ENCODE measurements around the gene LONP1.

LONP1 gene

DNA sequence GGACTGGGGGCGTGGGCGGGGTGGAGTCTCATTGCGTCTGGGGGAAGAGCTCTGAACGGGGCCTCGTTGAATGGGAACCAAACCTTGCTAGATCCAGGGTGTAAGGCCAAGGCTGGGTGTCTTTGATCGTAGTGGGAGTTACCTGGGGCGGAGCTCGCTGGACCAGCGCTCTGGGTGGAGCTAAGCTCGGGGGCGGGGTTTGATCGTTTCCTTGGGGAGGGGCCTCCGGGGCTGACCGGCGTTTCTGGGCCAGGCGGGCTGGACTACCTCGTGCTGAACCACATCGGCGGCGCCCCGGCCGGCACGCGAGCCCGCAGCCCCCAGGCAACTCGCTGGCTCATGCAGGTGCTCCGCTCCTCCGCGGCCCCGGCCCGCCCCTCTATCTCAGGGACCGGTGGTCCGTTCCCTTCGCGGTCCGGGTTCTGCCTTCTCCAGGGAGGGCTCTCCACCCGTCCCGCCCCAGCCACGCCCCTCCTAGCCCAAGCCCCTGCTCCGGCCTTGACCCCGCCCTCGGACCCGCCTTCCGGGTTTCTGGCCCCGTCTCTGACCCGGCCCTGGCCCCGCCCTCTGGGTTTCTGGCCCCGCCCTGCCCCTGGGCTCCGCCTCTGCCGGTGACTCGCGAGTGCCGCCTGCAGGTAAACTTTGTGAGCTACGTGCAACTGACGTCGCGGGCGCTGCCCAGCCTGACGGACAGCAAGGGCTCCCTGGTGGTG is 33.1 kb downstream of the LONP1 start:
- DNase-seq (ENCODE audit: low spot score) = peak; percentile 100
- in situ Hi-C loops (cut with MboI; ENCODE audit: low pct_unique_long_range_greater_than_20kb, low sequenced_read_pairs, unreplicated experiment) = no loop called here
- TF ChIP-seq, protein P1, sequence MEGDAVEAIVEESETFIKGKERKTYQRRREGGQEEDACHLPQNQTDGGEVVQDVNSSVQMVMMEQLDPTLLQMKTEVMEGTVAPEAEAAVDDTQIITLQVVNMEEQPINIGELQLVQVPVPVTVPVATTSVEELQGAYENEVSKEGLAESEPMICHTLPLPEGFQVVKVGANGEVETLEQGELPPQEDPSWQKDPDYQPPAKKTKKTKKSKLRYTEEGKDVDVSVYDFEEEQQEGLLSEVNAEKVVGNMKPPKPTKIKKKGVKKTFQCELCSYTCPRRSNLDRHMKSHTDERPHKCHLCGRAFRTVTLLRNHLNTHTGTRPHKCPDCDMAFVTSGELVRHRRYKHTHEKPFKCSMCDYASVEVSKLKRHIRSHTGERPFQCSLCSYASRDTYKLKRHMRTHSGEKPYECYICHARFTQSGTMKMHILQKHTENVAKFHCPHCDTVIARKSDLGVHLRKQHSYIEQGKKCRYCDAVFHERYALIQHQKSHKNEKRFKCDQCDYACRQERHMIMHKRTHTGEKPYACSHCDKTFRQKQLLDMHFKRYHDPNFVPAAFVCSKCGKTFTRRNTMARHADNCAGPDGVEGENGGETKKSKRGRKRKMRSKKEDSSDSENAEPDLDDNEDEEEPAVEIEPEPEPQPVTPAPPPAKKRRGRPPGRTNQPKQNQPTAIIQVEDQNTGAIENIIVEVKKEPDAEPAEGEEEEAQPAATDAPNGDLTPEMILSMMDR (IDR thresholded peaks at IDR 0.05; ENCODE audit: extremely low read depth, insufficient read depth, missing control alignments) = peak; percentile 89

DNA sequence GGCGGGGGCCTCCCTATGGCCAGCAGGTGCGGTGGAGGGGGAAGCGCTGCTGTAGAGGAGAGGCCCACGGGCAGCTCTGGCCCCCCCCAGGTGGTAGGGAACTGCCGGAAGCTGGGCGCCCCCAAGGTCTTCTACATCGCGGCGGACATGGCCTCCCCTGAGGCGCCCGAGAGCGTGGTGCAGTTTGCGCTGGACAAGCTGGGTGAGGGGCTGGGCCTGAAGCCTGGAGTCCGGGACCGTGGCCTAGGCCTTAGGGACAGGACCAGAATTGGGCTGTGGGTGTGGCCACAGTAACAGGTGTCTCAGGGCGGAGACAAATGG is 33.7 kb downstream of the LONP1 start:
- TF ChIP-seq, protein P1 (IDR thresholded peaks at IDR 0.05; ENCODE audit: extremely low read depth, insufficient read depth, missing control alignments) = no peak
- in situ Hi-C loops (cut with MboI; ENCODE audit: low pct_unique_long_range_greater_than_20kb, low sequenced_read_pairs, unreplicated experiment) = no loop called here
- no peak for DNase-seq (ENCODE audit: low spot score)

DNA sequence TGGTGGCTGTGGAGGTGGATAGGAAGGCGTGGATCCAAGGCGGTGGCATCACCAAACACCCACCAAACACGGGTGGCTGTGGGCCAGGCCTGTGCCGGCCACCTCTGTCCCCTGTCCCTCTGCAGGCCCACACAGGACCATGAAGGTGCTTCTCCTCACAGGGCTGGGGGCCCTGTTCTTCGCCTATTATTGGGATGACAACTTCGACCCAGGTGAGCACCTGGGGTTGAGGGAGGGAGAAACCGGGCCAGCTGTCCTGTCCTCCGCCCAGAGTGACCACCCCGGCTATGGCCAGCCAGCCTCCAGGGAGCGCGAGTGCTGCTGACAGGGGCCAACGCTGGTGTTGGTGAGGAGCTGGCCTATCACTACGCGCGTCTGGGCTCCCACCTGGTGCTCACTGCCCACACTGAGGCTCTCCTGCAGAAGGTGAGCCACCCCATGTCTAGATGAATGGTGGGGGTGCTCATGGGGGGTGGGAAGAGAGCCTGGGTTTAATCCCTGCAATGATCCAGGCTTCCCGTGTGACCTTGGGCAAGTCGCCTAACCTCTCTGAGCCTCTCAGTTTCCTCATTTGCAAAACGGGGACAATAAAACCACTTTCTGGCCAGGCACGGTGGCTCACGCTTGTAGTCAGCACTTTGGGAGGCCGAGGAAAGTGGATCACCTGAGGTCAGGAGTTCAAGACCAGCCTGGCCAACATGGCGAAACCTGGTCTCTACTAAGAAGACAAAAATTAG is 35.1 kb downstream of the LONP1 start:
- TF ChIP-seq, protein P1 (IDR thresholded peaks at IDR 0.05; ENCODE audit: extremely low read depth, insufficient read depth, missing control alignments) = no peak
- no peak for DNase-seq (ENCODE audit: low spot score)
- in situ Hi-C loops (cut with MboI; ENCODE audit: low pct_unique_long_range_greater_than_20kb, low sequenced_read_pairs, unreplicated experiment) = no loop called here

DNA sequence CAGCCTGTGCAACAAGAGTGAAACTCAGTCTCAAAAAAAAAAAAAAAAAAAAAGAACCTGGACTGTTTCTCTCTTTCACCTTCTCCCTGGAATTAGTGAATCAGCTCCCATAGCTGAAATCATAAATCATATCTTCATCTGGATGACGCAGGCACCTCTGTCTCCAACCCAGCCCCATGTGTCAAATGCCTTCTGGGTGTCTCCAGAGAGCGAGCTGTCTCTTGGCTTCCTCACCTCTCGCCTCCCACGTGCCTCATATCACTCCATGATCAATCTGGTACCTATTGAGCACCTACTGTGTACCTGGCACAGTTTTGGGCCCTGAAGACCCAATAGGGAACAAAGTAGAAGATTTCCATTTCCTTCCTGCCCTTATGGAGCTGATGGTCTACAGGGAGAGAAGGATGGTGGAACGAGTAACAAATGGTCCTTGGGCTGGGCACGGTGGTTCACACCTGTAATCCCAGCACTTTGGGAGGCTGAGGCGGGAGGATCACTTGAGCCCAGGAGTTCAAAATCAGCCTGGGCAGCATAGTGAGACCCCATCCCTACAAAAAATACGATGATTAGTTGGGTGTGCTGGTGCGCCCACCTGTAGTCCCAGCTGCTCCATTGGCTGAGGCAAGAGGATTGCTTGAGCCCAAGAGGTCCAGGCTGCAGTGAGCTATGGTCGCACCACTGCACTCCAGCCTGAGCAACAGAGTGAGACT is 36.6 kb downstream of the LONP1 start:
- in situ Hi-C loops (cut with MboI; ENCODE audit: low pct_unique_long_range_greater_than_20kb, low sequenced_read_pairs, unreplicated experiment) = no loop called here

DNA sequence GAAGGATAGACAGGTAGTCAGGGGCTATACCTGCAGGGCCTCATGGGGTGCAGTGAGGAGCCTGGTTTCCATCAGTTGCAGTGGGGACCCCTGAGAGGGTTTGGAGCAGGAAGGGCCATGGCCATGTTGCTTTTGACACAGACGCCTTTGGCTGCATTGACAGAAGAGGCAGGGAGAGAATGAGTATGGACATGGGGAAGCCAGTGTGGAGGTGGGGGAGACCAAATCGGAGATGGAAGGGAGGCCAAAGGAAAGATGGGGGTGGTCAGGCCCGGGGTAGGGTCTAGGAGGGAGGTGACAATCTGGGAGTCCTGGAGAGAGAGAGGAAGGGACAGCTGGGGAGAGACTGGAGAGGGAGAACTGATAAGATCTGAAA is 37.9 kb downstream of the LONP1 start:
- in situ Hi-C loops (cut with MboI; ENCODE audit: low pct_unique_long_range_greater_than_20kb, low sequenced_read_pairs, unreplicated experiment) = no loop called here
- DNase-seq (ENCODE audit: low spot score) = no peak
- TF ChIP-seq, protein P1 (IDR thresholded peaks at IDR 0.05; ENCODE audit: extremely low read depth, insufficient read depth, missing control alignments) = no peak

More for the DNA sequence above, 36.6 kb downstream of the LONP1 start:
- no peak for DNase-seq (ENCODE audit: low spot score)
- TF ChIP-seq, protein P1 (IDR thresholded peaks at IDR 0.05; ENCODE audit: extremely low read depth, insufficient read depth, missing control alignments) = no peak

DNA sequence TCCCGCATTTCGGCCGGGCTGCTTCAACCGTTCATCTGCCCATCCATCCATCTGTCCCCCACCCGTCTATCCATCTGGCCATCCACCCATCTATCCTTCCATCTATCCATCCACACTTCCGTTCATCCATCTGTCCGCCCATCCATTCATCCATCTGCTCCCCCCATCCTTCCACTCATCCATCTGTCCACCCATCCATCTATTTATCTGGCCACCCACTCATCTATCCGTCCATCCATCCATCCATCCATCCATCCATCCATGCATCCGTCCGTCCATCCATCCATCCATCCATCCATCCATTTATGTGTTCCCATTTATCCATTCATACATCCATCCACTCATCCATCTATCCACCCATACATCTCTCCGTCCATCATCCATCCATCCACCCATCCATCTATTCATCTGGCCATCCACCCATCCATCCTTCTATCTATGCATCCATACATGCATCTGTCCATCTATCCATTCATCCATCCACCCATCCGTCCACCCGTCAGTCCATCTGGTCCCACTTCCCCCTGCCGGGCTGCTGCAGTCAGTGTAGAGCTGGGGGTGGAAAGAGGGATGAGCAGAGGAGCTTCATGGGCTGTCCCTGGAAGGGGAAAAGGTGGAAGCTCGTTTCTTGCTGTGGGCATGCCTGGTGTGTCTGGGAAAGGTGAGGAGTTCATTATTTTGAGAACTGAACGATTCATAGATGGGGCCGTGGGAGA is 38.4 kb downstream of the LONP1 start:
- in situ Hi-C loops (cut with MboI; ENCODE audit: low pct_unique_long_range_greater_than_20kb, low sequenced_read_pairs, unreplicated experiment) = no loop called here
- DNase-seq (ENCODE audit: low spot score) = no peak
- TF ChIP-seq, protein P1 (IDR thresholded peaks at IDR 0.05; ENCODE audit: extremely low read depth, insufficient read depth, missing control alignments) = no peak

All from GM13977 (cell line).